SW480 (cell line): Measurements from ENCODE around the gene MYL5.
"Not testable (repeated sequence)": the region's sequence is repeated elsewhere in the genome, so short reads cannot be mapped to it uniquely, and the experiment has no call there.

Source experiments
- DNase-seq: peaks from one replicate; pipeline ENCODE4 v3.0.0-alpha.2; 2016; ENCODE audit warnings: low spot score

MYL5 gene

GRCh38 chr4:669806-670559, 4.4 kb upstream of the MYL5 start:
- not testable (repeated sequence) for DNase-seq

- no peak for DNase-seq
Measured at GRCh38 chr4:671769-672168, 2.6 kb upstream of the MYL5 start.

GRCh38 chr4:673349-674091, 822 bp upstream of the MYL5 start:
- DNase-seq, result no peak

- DNase-seq, result no peak
Measured at GRCh38 chr4:675036-675882, 917 bp downstream of the MYL5 start.

GRCh38 chr4:675980-676870, 1.9 kb downstream of the MYL5 start:
- no peak for DNase-seq

- no peak for DNase-seq
Measured at GRCh38 chr4:676871-677235, 2.5 kb downstream of the MYL5 start.

GRCh38 chr4:677431-678293, 3.3 kb downstream of the MYL5 start:
- peak; percentile 78 for DNase-seq

GRCh38 chr4:678331-679103, 4.2 kb downstream of the MYL5 start:
- DNase-seq, result no peak

- DNase-seq, result no peak
Measured at GRCh38 chr4:679104-679481, 4.8 kb downstream of the MYL5 start.

GRCh38 chr4:679629-680028, 5.3 kb downstream of the MYL5 start:
- no peak for DNase-seq

GRCh38 chr4:680091-680490, 5.7 kb downstream of the MYL5 start:
- DNase-seq, result no peak

GRCh38 chr4:680551-680927, 6.2 kb downstream of the MYL5 start:
- DNase-seq, result no peak

- no peak for DNase-seq
Measured at GRCh38 chr4:680928-681645, 6.7 kb downstream of the MYL5 start.

GRCh38 chr4:681736-682451, 7.6 kb downstream of the MYL5 start:
- peak; percentile 53 for DNase-seq

- no peak for DNase-seq
Measured at GRCh38 chr4:682490-683172, 8.3 kb downstream of the MYL5 start.

GRCh38 chr4:683247-683897, 9.0 kb downstream of the MYL5 start:
- DNase-seq, result no peak

GRCh38 chr4:683982-684622, 9.8 kb downstream of the MYL5 start:
- peak; percentile 39 for DNase-seq
